Measurements from ENCODE around the gene AGPAT2. TPM values are rescaled to one million over a fixed set of nuclear protein-coding genes. Genes with fewer than 3 reads are reported as not detected.
"Not testable (repeated sequence)": the region's sequence is repeated elsewhere in the genome, so short reads cannot be mapped to it uniquely, and the experiment has no call there.

The AGPAT2 gene
- total and polyA plus RNA-seq, 2 experiments from 2014 or later, result 125 to 242 TPM

DNA sequence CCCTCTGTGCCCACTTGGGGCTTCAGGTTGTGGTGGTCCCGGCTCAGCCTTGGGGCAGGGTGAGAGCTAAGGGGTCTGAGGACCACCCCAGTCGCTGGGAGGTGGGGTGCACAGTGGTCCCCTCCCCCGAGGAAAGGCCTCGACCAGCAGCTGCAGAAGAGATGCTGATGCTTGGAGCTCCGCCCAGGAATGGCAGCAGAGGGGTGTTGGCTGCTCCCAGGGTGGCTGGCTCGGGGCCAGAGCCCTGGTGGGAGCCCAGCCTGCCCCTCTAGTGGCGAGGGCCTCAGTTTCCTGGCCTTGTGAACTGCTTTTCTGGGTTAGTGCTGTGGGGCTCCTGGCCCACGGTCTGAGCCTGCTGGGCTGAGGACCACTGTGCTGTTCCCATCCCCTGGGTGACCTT lies 26.3 kb upstream of the AGPAT2 start:
- 65% methylated on average over 8 of the region's 8 CpGs for WGBS (ENCODE audit: low lambda C conversion rate, missing lambda C conversion rate)
- DNase-seq (ENCODE audit: low spot score), result no peak
- no peak overlapping the region for H3K27ac ChIP-seq
- no peaks in the 10 kb centered on the region for H3K36me3 ChIP-seq (replicated peaks; ENCODE audit: insufficient read depth, low read depth)
- H3K4me1 ChIP-seq (ENCODE audit: insufficient read depth), result peaks cover 25% of the 10 kb centered on the region
- peaks cover 34% of the 10 kb centered on the region for H3K79me2 ChIP-seq
- peak overlapping the region; percentile 91 for H3K4me3 ChIP-seq
- H3K9me2 ChIP-seq (replicated peaks; ENCODE audit: insufficient read depth), result no peaks in the 10 kb centered on the region
- H3K27me3 ChIP-seq, result no peaks in the 10 kb centered on the region
- no peaks in the 10 kb centered on the region for H3K9me3 ChIP-seq (ENCODE audit: low read depth)
- no peaks in the 10 kb centered on the region for H4K20me1 ChIP-seq (ENCODE audit: insufficient read depth, poor library complexity, severe bottlenecking)
- H2AFZ ChIP-seq, result no peak overlapping the region
- TF ChIP-seq, protein P1, sequence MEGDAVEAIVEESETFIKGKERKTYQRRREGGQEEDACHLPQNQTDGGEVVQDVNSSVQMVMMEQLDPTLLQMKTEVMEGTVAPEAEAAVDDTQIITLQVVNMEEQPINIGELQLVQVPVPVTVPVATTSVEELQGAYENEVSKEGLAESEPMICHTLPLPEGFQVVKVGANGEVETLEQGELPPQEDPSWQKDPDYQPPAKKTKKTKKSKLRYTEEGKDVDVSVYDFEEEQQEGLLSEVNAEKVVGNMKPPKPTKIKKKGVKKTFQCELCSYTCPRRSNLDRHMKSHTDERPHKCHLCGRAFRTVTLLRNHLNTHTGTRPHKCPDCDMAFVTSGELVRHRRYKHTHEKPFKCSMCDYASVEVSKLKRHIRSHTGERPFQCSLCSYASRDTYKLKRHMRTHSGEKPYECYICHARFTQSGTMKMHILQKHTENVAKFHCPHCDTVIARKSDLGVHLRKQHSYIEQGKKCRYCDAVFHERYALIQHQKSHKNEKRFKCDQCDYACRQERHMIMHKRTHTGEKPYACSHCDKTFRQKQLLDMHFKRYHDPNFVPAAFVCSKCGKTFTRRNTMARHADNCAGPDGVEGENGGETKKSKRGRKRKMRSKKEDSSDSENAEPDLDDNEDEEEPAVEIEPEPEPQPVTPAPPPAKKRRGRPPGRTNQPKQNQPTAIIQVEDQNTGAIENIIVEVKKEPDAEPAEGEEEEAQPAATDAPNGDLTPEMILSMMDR (IDR thresholded peaks at IDR 0.05; ENCODE audit: poor library complexity), result no peak
- TF ChIP-seq EZH2phosphoT487 (IDR thresholded peaks at IDR 0.05; ENCODE audit: low read depth, severe bottlenecking, unreplicated experiment) (no peak), EZH2 (IDR thresholded peaks at IDR 0.05; ENCODE audit: borderline replicate concordance) (no peak)
- peak overlapping the region; percentile 96 for H3K4me2 ChIP-seq

DNA sequence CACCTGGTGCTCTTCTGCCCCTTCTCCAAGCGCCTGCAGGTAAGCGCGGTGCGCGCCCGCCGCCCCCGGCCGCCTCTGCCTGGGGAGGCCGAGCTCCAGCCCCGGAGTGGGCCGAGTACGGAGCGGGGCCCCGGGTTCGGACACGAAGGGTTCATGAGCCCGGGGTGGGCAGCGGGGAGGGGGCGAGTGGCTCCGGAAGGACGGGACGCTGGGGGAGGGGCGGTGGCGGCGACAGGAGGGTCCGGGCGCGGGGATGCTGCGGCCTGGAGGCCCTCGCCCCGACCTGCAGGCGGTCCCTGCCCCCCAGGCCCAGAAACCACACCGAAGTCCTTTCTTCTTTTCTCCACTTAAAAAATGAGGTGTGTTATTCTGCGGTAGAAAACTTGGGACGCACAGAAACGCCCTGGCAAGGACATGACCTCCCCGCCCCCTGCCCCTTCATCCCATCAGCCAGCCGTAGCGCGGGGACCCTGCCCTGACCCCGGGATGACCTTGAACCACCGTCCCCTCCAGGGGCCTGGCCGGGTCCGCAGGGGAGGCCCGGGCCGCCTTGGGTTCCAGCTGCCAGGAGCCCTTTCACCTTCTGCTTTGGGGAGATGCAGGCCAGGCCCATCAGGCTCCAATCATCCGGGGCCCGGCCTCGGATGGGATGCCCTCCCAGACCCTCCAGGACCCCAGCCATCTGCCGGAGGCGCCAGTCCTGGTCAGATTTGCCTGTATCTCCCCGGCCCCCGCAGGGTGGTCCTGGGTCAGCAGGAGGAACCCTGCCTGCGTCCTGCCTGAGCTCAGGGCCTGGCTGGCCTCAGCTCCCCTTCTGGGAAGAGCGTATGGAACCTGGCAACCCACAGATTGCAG lies 25.7 kb upstream of the AGPAT2 start:
- Histone ChIP-seq H3K4me1 (ENCODE audit: insufficient read depth) (peaks cover 25% of the 10 kb centered on the region), H3K27ac (no peak overlapping the region), H3K79me2 (peaks cover 34% of the 10 kb centered on the region), H3K4me2 (peak overlapping the region; percentile 96), H3K4me3 (peak overlapping the region; percentile 91), H4K20me1 (ENCODE audit: insufficient read depth, poor library complexity, severe bottlenecking) (no peaks in the 10 kb centered on the region), H3K27me3 (no peaks in the 10 kb centered on the region), H2AFZ (peak overlapping the region; percentile 78), H3K36me3 (replicated peaks; ENCODE audit: insufficient read depth, low read depth) (no peaks in the 10 kb centered on the region), H3K9me3 (ENCODE audit: low read depth) (no peaks in the 10 kb centered on the region), H3K9me2 (replicated peaks; ENCODE audit: insufficient read depth) (no peaks in the 10 kb centered on the region)
- peak; percentile 10 for DNase-seq (ENCODE audit: low spot score)
- 18% methylated on average over 23 of the region's 56 CpGs for WGBS (ENCODE audit: low lambda C conversion rate, missing lambda C conversion rate)
- TF ChIP-seq, protein P1 (IDR thresholded peaks at IDR 0.05; ENCODE audit: poor library complexity), result no peak
- TF ChIP-seq EZH2phosphoT487 (IDR thresholded peaks at IDR 0.05; ENCODE audit: low read depth, severe bottlenecking, unreplicated experiment) (no peak), EZH2 (IDR thresholded peaks at IDR 0.05; ENCODE audit: borderline replicate concordance) (no peak)

DNA sequence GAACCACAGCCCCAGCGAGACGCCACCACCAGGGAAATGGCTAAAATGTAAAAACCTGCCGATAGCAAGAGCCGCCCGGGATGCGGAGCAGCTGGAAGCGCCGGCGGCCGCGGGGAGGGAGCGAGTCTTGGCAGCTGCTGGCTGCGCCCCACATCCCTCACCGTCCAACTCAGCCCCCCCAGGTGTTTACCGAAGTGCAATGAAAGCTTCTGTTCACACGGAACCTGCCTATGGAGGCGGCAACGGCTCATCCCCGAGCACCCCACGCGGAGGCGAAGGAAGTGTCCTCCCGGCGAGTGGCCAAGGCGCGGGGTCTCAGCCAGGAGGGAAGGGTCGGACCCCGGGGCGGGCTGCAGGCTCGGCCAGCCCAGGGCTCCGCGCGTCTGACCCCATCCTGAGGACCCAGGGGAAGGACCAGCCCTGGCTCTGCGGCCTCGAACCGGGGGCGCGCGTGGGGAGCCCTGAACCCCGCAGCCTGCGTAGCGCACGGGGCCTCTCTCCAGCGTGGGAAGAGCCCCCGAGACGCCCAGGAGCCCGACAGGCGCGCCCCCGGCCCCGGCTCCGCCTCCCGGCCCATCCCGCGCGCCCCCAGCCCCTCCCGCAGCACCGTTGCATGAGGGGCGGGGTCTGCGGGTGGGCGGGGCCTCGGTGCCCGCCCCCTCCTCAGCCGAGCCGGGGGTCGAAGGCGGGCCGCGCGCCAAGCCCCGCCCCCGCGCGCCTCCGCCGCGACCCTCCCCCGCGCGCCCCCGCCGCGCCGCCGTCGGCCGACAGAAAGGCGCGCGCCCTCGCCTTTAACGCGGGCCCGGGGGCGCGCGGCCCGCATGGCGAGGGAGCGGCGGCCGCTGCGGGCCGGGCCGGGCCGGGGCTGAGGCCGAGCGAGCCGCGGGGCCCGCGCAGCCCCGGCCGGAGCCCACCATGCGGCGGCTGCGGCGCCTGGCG lies 24.8 kb upstream of the AGPAT2 start, which contains the start of gene DIPK1B:
Gene DIPK1B, plus strand, starts transcription at position 822 of the 939 bp plus-strand sequence. Its CDS starts 94 bp downstream, at position 916.
- H4K20me1 ChIP-seq (ENCODE audit: insufficient read depth, poor library complexity, severe bottlenecking), result no peaks in the 10 kb centered on the region
- H3K4me2 ChIP-seq, result peak within 1 kb of the TSS; percentile 96
- 4% methylated on average over 32 of the region's 119 CpGs for WGBS (ENCODE audit: low lambda C conversion rate, missing lambda C conversion rate)
- peak within 1 kb of the TSS; percentile 29 for H3K27ac ChIP-seq
- DNase-seq (ENCODE audit: low spot score), result peak; percentile 75
- no peaks in the 10 kb centered on the region for H3K27me3 ChIP-seq
- H3K4me3 ChIP-seq, result peak within 1 kb of the TSS; percentile 91
- no peaks in the 10 kb centered on the region for H3K9me2 ChIP-seq (replicated peaks; ENCODE audit: insufficient read depth)
- peak within 1 kb of the TSS; percentile 78 for H2AFZ ChIP-seq
- H3K4me1 ChIP-seq (ENCODE audit: insufficient read depth), result peaks cover 25% of the 10 kb centered on the region
- peaks cover 31% of the 10 kb centered on the region for H3K79me2 ChIP-seq
- no peaks in the 10 kb centered on the region for H3K9me3 ChIP-seq (ENCODE audit: low read depth)
- H3K36me3 ChIP-seq (replicated peaks; ENCODE audit: insufficient read depth, low read depth), result no peaks in the 10 kb centered on the region
- no peak for TF ChIP-seq EZH2 (IDR thresholded peaks at IDR 0.05; ENCODE audit: borderline replicate concordance)
- TF ChIP-seq EZH2phosphoT487 (IDR thresholded peaks at IDR 0.05; ENCODE audit: low read depth, severe bottlenecking, unreplicated experiment), result no peak
- TF ChIP-seq, protein P1 (IDR thresholded peaks at IDR 0.05; ENCODE audit: poor library complexity), result no peak

DNA sequence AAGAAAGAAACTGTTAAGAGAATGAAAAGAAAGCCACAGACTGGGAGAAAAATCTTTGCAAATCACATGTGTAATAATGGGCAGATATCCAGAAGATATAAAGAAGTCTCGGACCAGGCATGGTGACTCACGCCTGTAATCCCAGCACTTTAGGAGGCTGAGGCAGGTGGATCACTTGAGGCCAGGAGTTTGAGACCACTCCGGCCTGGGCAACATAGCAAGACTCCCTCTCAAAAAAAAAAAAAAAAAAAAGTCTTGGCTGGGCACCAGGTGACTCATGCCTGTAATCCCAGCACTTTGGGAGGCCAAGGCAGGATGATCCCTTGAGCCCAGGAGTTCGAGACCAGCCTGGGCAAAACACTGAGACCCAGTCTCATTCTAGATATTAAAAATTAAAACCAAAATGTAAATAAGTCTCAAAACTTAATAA lies 24.0 kb upstream of the AGPAT2 start:
- H3K9me3 ChIP-seq (ENCODE audit: low read depth); H3K27me3 ChIP-seq; H3K4me3 ChIP-seq; DNase-seq (ENCODE audit: low spot score); H3K27ac ChIP-seq; H3K9me2 ChIP-seq (replicated peaks; ENCODE audit: insufficient read depth); H2AFZ ChIP-seq; H3K36me3 ChIP-seq (replicated peaks; ENCODE audit: insufficient read depth, low read depth); H4K20me1 ChIP-seq (ENCODE audit: insufficient read depth, poor library complexity, severe bottlenecking): not testable (repeated sequence)
- 70% methylated on average over 4 of the region's 4 CpGs for WGBS (ENCODE audit: low lambda C conversion rate, missing lambda C conversion rate)
- peaks cover 25% of the 10 kb centered on the region for H3K4me1 ChIP-seq (ENCODE audit: insufficient read depth)
- H3K79me2 ChIP-seq, result peaks cover 26% of the 10 kb centered on the region
- peak overlapping the region; percentile 93 for H3K4me2 ChIP-seq
